Activated naive CD4-positive, alpha-beta T cell treated with anti-CD3 and anti-CD28 coated beads, Interleukin-2, amount 50 U/mL, for 24 hours (primary cell): ENCODE results near the gene RYR1.
A peak's percentile ranks its signal among the peaks of the same experiment; 100 is the strongest.
"Not testable (repeated sequence)": the region's sequence is repeated elsewhere in the genome, so short reads cannot be mapped to it uniquely, and the experiment has no call there.

Source experiments
- H3K27ac Mint-ChIP-seq: one replicate; pipeline ENCODE4 v1.8.0; 2021; ENCODE audit warnings: mild to moderate bottlenecking, mixed read lengths
- H3K27me3 Mint-ChIP-seq: one replicate; pipeline ENCODE4 v1.8.0; 2021; ENCODE audit warnings: mixed read lengths
- H3K36me3 Mint-ChIP-seq: one replicate; pipeline ENCODE4 v1.8.0; 2021; ENCODE audit warnings: mixed read lengths
- H3K4me1 Mint-ChIP-seq: one replicate; pipeline ENCODE4 v1.8.0; 2021; ENCODE audit warnings: mixed read lengths
- H3K4me3 Mint-ChIP-seq: one replicate; pipeline ENCODE4 v1.8.0; 2021; ENCODE audit warnings: mild to moderate bottlenecking, mixed read lengths
- H3K9me3 Mint-ChIP-seq: one replicate; pipeline ENCODE4 v1.8.0; 2021; ENCODE audit warnings: mixed read lengths

Gene RYR1

GRCh38 chr19:38537071-38537936, 103.8 kb downstream of the RYR1 start:
- Mint-ChIP-seq H3K4me3 (no peak overlapping the region), H3K36me3 (peaks cover 2% of the 10 kb centered on the region), H3K4me1 (peaks cover 36% of the 10 kb centered on the region), H3K9me3 (no peaks in the 10 kb centered on the region), H3K27ac (peak overlapping the region; percentile 84), H3K27me3 (no peaks in the 10 kb centered on the region)

GRCh38 chr19:38538386-38538785, 104.9 kb downstream of the RYR1 start:
- H3K4me3 Mint-ChIP-seq, result peak overlapping the region; percentile 49
- H3K27me3 Mint-ChIP-seq, result no peaks in the 10 kb centered on the region
- H3K9me3 Mint-ChIP-seq, result no peaks in the 10 kb centered on the region
- H3K27ac Mint-ChIP-seq, result peak overlapping the region; percentile 90
- H3K4me1 Mint-ChIP-seq, result peaks cover 40% of the 10 kb centered on the region
- peaks cover 2% of the 10 kb centered on the region for H3K36me3 Mint-ChIP-seq

- no peaks in the 10 kb centered on the region for H3K27me3 Mint-ChIP-seq
- H3K36me3 Mint-ChIP-seq, result peaks cover 2% of the 10 kb centered on the region
- peaks cover 42% of the 10 kb centered on the region for H3K4me1 Mint-ChIP-seq
- peak overlapping the region; percentile 49 for H3K4me3 Mint-ChIP-seq
- H3K9me3 Mint-ChIP-seq, result no peaks in the 10 kb centered on the region
- peak overlapping the region; percentile 90 for H3K27ac Mint-ChIP-seq
Observed at GRCh38 chr19:38538793-38539528, 105.5 kb downstream of the RYR1 start.

DNA sequence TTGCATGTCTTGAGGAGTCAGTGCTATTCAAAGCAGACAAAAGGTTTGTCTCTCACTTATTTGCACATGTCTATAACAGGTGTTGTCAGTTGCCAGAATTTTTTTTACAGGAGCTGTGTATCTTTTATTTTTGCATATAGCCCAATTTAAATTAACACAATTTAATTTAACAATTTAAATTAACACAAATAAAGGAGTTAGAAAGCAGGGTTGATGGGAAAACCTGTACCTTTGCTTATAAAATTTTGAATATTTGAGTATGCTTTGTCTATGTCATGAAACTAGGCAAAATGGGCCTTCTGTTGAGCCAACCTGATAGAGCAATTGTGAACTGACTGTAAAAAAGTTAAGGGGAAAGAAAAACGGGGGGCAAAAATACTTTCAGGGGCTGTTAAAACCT, 106.3 kb downstream of the RYR1 start:
- peaks cover 2% of the 10 kb centered on the region for H3K36me3 Mint-ChIP-seq
- peaks cover 50% of the 10 kb centered on the region for H3K4me1 Mint-ChIP-seq
- H3K9me3 Mint-ChIP-seq, result no peaks in the 10 kb centered on the region
- no peaks in the 10 kb centered on the region for H3K27me3 Mint-ChIP-seq
- H3K27ac Mint-ChIP-seq, result peak overlapping the region; percentile 90
- H3K4me3 Mint-ChIP-seq, result no peak overlapping the region

DNA sequence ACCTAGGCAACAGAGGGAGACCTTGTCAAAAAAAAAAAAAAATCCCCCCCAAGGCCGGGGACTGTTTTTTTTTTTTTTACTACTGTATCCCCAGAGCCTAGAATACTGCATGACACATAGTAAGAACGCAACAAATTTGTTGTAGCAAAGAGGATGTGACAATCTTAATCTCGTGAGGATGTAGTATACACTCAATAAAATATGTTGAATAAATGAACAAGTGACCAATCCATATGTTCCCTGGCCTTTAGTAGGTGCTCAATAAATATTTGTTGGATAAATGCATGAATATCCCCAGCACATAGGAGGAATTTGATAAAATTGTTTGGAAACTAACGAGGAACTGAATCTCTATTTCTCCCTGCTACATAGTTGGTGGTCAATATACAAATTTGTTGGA, 108.5 kb downstream of the RYR1 start:
- Mint-ChIP-seq H3K4me1 (peaks cover 44% of the 10 kb centered on the region), H3K4me3 (no peak overlapping the region), H3K9me3 (no peaks in the 10 kb centered on the region), H3K36me3 (no peaks in the 10 kb centered on the region), H3K27me3 (no peaks in the 10 kb centered on the region), H3K27ac (no peak overlapping the region)

DNA sequence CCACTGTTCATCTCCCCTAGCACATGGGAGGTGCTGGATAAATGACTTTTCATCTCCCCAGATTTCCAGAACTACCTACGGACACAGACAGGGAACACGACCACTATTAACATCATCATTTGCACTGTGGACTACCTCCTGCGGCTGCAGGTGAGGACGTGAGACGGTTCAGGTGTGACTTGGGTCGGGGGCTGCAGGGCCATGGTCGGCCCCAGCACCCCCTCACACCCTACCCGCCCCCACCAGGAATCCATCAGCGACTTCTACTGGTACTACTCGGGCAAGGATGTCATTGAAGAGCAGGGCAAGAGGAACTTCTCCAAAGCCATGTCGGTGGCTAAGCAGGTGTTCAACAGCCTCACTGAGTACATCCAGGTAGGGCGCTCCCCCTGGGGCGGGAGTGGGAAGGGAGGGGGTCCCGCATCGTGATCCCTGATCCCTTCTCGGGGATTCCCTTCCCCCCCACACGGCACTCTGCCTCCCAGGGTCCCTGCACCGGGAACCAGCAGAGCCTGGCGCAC, 109.9 kb downstream of the RYR1 start:
- no peaks in the 10 kb centered on the region for H3K36me3 Mint-ChIP-seq
- H3K4me3 Mint-ChIP-seq, result no peak overlapping the region
- H3K4me1 Mint-ChIP-seq, result peaks cover 31% of the 10 kb centered on the region
- no peaks in the 10 kb centered on the region for H3K27me3 Mint-ChIP-seq
- no peaks in the 10 kb centered on the region for H3K9me3 Mint-ChIP-seq
- H3K27ac Mint-ChIP-seq, result no peak overlapping the region

DNA sequence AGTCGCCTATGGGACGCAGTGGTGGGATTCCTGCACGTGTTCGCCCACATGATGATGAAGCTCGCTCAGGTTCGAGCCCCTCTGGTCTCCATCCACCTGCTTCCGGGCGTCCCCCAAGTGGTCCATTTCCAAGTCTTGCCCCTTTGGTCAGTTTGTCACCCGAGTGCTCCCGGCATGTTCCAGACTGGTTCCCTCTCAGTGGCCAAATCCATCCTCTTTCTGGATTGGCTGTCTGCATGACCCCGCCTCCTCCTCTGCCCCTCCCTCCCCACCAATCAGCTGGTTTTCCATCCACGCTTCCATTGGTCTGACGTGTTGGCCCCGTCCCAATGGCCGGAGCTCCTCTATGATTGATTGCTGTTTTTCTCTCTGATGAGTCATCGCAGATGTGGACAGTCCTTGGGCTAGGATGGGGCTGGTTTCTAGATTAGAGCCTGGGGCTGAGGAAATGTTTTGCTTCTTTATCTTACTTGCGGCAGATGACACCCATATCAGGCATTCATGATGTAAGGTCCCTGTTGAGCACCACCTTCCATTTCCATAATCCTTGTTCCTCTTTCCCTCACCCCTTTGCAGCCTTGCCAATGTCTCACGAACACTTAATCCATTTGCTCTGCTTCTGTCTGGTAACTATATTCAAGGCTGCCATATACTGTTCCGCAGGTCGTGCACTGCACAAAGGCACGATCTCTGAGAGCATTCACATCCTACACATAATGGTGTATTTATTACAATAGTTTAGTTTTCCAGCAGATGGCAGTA, 110.5 kb downstream of the RYR1 start:
- Mint-ChIP-seq H3K4me3 (no peak overlapping the region), H3K27me3 (no peaks in the 10 kb centered on the region), H3K4me1 (peaks cover 24% of the 10 kb centered on the region), H3K27ac (peak overlapping the region; percentile 78), H3K36me3 (no peaks in the 10 kb centered on the region), H3K9me3 (no peaks in the 10 kb centered on the region)

GRCh38 chr19:38544569-38545315, 111.3 kb downstream of the RYR1 start:
- H3K27ac Mint-ChIP-seq, result peak overlapping the region; percentile 78
- H3K27me3 Mint-ChIP-seq, result no peaks in the 10 kb centered on the region
- no peaks in the 10 kb centered on the region for H3K9me3 Mint-ChIP-seq
- peaks cover 17% of the 10 kb centered on the region for H3K4me1 Mint-ChIP-seq
- H3K4me3 Mint-ChIP-seq, result no peak overlapping the region
- no peaks in the 10 kb centered on the region for H3K36me3 Mint-ChIP-seq

DNA sequence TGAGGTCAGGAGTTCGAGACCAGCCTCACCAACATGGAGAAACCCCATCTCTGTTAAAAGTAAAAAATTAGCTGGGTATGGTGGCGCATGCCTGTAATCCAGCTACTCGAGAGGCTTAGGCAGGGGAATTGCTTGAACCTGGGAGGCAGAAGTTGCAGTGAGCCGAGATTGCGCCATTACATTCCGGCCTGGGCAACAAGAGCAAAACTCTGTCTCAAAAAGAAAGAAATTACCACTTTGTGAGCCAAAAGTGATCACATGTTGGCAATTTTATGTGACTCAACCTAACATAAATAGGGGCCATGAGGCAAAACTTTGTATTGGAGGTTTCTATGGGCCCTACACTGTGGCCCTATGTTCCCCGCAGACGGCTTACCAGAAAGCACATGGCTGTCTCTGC, 112.1 kb downstream of the RYR1 start:
- Mint-ChIP-seq H3K9me3 (no peaks in the 10 kb centered on the region), H3K27me3 (no peaks in the 10 kb centered on the region), H3K36me3 (no peaks in the 10 kb centered on the region), H3K4me1 (peaks cover 17% of the 10 kb centered on the region), H3K27ac (no peak overlapping the region), H3K4me3 (no peak overlapping the region)

DNA sequence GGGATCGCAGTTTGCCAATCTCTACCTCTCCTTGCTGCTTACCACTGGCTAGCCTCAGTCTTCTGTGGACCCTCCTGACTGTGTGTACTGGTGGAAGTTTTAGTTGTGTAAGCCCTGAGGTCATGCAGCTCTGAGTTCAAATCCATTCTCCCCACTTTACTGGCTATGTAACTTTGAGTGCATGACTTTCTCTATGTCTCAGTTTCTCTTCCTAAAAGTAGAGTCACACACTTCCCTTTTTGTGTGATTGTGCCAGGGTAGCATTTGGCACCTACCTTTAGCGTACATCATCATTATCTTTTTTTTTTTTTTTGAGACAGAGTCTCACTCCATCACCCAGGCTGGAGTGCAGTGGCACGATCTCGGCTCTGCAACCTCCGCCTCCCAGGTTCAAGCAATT, 113.9 kb downstream of the RYR1 start:
- Mint-ChIP-seq H3K27ac (no peak overlapping the region), H3K9me3 (no peaks in the 10 kb centered on the region), H3K36me3 (no peaks in the 10 kb centered on the region), H3K4me3 (no peak overlapping the region), H3K4me1 (peaks cover 23% of the 10 kb centered on the region), H3K27me3 (no peaks in the 10 kb centered on the region)

GRCh38 chr19:38549061-38549460, 115.6 kb downstream of the RYR1 start:
- Mint-ChIP-seq H3K4me3 (no peak overlapping the region), H3K9me3 (no peaks in the 10 kb centered on the region), H3K4me1 (peaks cover 22% of the 10 kb centered on the region), H3K36me3 (no peaks in the 10 kb centered on the region), H3K27me3 (no peaks in the 10 kb centered on the region), H3K27ac (no peak overlapping the region)

DNA sequence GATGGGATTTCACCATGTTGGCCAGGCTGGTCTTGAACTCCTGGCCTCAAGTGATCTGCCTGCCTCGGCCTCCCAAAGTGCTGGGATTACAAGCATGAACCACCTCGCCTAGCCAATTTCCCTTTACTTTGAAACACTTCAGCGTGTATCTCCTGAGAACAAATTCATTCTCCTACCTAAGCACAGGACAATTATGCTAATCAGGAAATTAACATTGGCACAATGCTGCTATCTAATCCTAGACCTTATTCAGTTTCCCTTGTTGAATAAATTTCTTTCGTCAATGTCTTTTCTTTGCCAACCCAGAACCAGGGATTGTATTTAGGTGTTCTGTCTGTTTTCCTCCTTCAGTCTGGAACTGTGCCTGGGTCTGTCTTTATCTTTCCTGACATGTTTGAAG, 116.5 kb downstream of the RYR1 start:
- peak overlapping the region; percentile 8 for H3K27ac Mint-ChIP-seq
- H3K4me3 Mint-ChIP-seq, result no peak overlapping the region
- H3K4me1 Mint-ChIP-seq, result peaks cover 16% of the 10 kb centered on the region
- peaks cover 1% of the 10 kb centered on the region for H3K27me3 Mint-ChIP-seq
- no peaks in the 10 kb centered on the region for H3K36me3 Mint-ChIP-seq
- no peaks in the 10 kb centered on the region for H3K9me3 Mint-ChIP-seq

DNA sequence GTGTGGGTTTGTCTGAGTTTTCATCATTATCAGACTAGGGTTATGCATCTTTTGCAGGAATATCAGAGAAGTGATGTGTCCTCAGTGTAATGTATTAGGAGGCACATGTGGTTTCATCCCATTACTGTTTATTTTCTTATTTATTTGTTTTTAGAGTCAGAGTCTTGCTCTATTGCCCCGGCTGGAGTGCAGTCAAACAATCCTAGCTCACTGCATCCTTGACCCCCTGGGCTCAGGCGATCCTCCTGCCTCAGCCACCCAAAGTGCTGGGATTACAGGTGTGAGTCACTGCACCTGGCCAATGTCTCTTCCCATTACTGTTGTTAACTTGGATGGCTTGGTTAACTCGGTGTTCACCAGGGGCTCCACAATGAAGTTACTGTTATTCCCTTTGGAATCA, 116.9 kb downstream of the RYR1 start:
- no peak overlapping the region for H3K4me3 Mint-ChIP-seq
- H3K4me1 Mint-ChIP-seq, result peaks cover 17% of the 10 kb centered on the region
- peak overlapping the region; percentile 8 for H3K27ac Mint-ChIP-seq
- no peaks in the 10 kb centered on the region for H3K36me3 Mint-ChIP-seq
- H3K9me3 Mint-ChIP-seq, result no peaks in the 10 kb centered on the region
- peaks cover 1% of the 10 kb centered on the region for H3K27me3 Mint-ChIP-seq

- peaks cover 1% of the 10 kb centered on the region for H3K27me3 Mint-ChIP-seq
- H3K36me3 Mint-ChIP-seq, result no peaks in the 10 kb centered on the region
- no peak overlapping the region for H3K27ac Mint-ChIP-seq
- H3K9me3 Mint-ChIP-seq, result no peaks in the 10 kb centered on the region
- no peak overlapping the region for H3K4me3 Mint-ChIP-seq
- peaks cover 17% of the 10 kb centered on the region for H3K4me1 Mint-ChIP-seq
Observed at GRCh38 chr19:38551450-38551813, 117.9 kb downstream of the RYR1 start.

GRCh38 chr19:38553239-38553638, 119.7 kb downstream of the RYR1 start:
- H3K27ac Mint-ChIP-seq, H3K36me3 Mint-ChIP-seq, H3K4me3 Mint-ChIP-seq, H3K27me3 Mint-ChIP-seq, H3K9me3 Mint-ChIP-seq: not testable (repeated sequence)
- peaks cover 21% of the 10 kb centered on the region for H3K4me1 Mint-ChIP-seq
